Measurements from ENCODE around the gene MAFF.

The MAFF gene

GRCh38 chr22:38246046-38246658 is 44.4 kb downstream of the MAFF start:
- no peak for DNase-seq (ENCODE audit: insufficient read length, low spot score)
- no peak for FAIRE-seq
- TF ChIP-seq, protein P1, sequence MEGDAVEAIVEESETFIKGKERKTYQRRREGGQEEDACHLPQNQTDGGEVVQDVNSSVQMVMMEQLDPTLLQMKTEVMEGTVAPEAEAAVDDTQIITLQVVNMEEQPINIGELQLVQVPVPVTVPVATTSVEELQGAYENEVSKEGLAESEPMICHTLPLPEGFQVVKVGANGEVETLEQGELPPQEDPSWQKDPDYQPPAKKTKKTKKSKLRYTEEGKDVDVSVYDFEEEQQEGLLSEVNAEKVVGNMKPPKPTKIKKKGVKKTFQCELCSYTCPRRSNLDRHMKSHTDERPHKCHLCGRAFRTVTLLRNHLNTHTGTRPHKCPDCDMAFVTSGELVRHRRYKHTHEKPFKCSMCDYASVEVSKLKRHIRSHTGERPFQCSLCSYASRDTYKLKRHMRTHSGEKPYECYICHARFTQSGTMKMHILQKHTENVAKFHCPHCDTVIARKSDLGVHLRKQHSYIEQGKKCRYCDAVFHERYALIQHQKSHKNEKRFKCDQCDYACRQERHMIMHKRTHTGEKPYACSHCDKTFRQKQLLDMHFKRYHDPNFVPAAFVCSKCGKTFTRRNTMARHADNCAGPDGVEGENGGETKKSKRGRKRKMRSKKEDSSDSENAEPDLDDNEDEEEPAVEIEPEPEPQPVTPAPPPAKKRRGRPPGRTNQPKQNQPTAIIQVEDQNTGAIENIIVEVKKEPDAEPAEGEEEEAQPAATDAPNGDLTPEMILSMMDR (IDR thresholded peaks at IDR 0.05; ENCODE audit: insufficient read depth, missing control alignments), result no peak

GRCh38 chr22:38246692-38247091 is 44.9 kb downstream of the MAFF start:
- FAIRE-seq (no peak), DNase-seq (ENCODE audit: insufficient read length, low spot score) (no peak)
- TF ChIP-seq, protein P1 (IDR thresholded peaks at IDR 0.05; ENCODE audit: insufficient read depth, missing control alignments), result no peak

DNA sequence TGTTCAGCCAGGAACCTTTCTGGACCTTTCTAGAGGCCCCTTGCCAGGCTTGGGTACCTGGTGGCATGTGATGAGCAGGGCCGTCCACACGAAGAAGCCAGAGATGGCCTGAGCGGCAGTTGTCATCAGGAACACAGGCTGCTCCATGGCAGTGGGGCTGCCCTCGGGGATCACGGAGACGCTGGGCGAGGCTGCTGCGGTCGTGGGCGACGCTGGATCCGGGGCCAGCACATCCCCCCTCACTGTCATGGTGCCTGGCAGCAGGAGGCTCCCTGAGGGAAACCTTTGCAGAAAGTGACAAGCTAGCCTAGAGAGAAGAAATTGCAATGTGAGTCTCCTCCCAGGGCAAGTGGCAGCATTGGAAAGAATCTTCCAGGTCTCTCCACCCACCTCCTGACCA is 45.9 kb downstream of the MAFF start:
- TF ChIP-seq, protein P1 (IDR thresholded peaks at IDR 0.05; ENCODE audit: insufficient read depth, missing control alignments), result no peak
- no peak for DNase-seq (ENCODE audit: insufficient read length, low spot score)
- no peak for FAIRE-seq

DNA sequence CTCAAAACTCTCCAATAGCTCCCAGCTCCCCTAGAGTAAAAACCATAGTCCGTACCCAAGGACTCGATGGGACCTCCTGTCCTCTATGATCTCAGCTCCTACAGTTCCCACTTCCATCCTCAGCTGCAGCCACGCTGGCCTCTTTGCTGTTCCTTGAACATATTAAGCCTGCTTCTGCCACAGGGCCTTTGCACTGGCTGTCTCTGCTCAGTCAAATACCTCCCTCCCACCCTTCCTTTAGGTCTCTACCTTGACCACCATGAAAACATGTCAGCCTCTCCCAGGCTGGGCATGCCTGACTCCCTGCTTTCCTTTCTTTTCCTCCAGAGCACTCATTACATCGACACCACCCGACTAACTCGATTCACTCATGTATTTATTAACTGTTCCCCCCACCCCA is 46.5 kb downstream of the MAFF start:
- TF ChIP-seq, protein P1 (IDR thresholded peaks at IDR 0.05; ENCODE audit: insufficient read depth, missing control alignments), result no peak
- FAIRE-seq, result no peak
- DNase-seq (ENCODE audit: insufficient read length, low spot score), result no peak

GRCh38 chr22:38249301-38249700 is 47.5 kb downstream of the MAFF start:
- FAIRE-seq, result no peak
- DNase-seq (ENCODE audit: insufficient read length, low spot score), result no peak
- TF ChIP-seq, protein P1 (IDR thresholded peaks at IDR 0.05; ENCODE audit: insufficient read depth, missing control alignments), result no peak

DNA sequence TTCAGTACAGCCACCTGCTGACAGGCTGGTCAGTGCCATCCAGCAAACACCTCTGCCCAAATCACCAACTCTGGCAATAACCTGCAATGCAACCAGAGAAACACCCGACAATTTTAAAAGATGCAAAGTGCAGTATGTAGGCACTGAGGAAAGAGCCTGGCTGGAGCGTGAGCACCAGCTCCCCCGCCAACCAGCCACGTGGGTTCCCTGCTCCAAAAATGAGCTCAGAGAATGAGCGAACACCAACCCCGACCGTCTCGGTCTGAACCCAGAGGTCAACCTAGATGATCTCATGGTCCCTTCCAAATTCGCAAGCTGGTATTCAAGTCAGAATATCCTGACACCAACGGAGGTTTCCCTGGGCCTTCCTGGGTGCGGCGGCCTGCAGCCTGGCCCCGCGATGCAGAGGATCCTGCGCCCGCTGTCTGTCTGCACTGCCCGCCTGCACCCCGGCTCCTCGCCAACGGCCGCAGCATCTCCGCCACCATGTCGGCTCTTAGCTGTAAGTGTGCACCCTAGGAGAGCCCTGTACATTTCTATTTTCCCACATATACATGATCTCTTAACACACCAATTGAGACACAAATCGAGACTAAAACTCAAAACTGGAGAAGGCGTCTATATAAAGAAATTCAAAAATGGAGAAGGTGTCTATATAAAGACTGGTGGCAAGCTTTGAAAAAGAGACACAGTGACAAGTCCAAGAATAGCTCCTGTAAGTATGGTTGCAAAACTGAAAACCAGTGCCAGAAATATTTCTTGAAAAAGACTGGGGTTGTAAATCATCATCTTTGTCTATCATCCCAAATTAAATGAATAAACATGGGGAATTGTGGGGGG is 48.2 kb downstream of the MAFF start:
- TF ChIP-seq, protein P1 (IDR thresholded peaks at IDR 0.05; ENCODE audit: insufficient read depth, missing control alignments), result no peak
- DNase-seq (ENCODE audit: insufficient read length, low spot score) (no peak), FAIRE-seq (no peak)

All from D721Med (cell line).